HCT116 (cell line): ENCODE measurements around the gene SEMA3C. TPM values are rescaled to one million over a fixed set of nuclear protein-coding genes. Genes with fewer than 3 reads are reported as not detected.

Experiments
- ATAC-seq: fragments of 200-7000 bp; cut with Tn5 transposase; 2 replicates; pipeline ENCODE4 v1.9.1; 2020; ENCODE audit warnings: mild to moderate bottlenecking, moderate library complexity
- BruUV-seq: library from RNA; stranded (reverse); fragments of 400-500 nt; replicated peaks from 2 replicates; lab custom pipeline; 2021; lab: Mats Ljungman, UMichigan
- CTCF ChIA-PET: fragments of 300-600 bp; sonication (Branson Sonifier 250); formaldehyde crosslinking; loops from one replicate; lab custom pipeline; 2021; ENCODE audit warnings: antibody characterized with exemption; lab: Charles Lee
- POLR2A ChIA-PET: fragments of 300-600, 350-600 bp; sonication (Branson Sonifier 250); formaldehyde crosslinking; loops from one replicate; lab custom pipeline; 2021; ENCODE audit warnings: antibody characterized with exemption; lab: Charles Lee
- RAD21 ChIA-PET, 2 experiments: fragments of 300-600 bp; sonication (Branson Sonifier 250); formaldehyde crosslinking; loops; one replicate each; lab custom pipeline; 2023; ENCODE audit warnings: low total read pairs in 2 of 2; ENCODE audit not compliant: uncharacterized antibody in 2 of 2, unreplicated experiment in 2 of 2, low non-redundant PET in 1 of 2; lab: Charles Lee
- DNase-seq: peaks from one replicate; pipeline ENCODE4 v3.0.0-alpha.2; 2010; ENCODE audit warnings: low read depth, low spot score
- H2AFZ ChIP-seq: fragments of 200-600 bp; shearing (Covaris generic), sonication (generic); 2 replicates; pipeline ENCODE4 v1.6.1; 2017; ENCODE audit warnings: low read depth, mixed run types, mixed read lengths, antibody characterized with exemption, low read length; ENCODE audit not compliant: poor library complexity, severe bottlenecking
- H3K27ac ChIP-seq: 2 replicates; pipeline ENCODE4 v1.5.1; 2012; ENCODE audit warnings: low read depth, low read length
- H3K27me3 ChIP-seq: fragments of 200-600 bp; sonication (generic); 2 replicates; pipeline ENCODE4 v1.6.1; 2016; ENCODE audit warnings: mixed run types, low read length, mixed read lengths; ENCODE audit not compliant: insufficient read depth
- H3K36me3 ChIP-seq, 2 experiments: fragments of 200-500 bp in 1 of 2; fragments of 200-600 bp in 1 of 2; sonication (Bioruptor generic) in 1 of 2; sonication (generic) in 1 of 2; 2 replicates each; pipeline versions ENCODE4 v1.5.1 to v1.6.1; 2014 to 2016; ENCODE audit warnings: low read length in 2 of 2, inconsistent platforms in 1 of 2, mixed read lengths in 1 of 2, mixed run types in 1 of 2; ENCODE audit not compliant: insufficient read depth in 2 of 2, control insufficient read depth in 1 of 2
- H3K4me1 ChIP-seq, 2 experiments: fragments of 200-600 bp in 1 of 2; sonication (generic) in 1 of 2; 2 replicates each; pipeline versions ENCODE4 v1.5.1 to v1.6.1; 2012 to 2017; ENCODE audit warnings: low read length in 2 of 2, inconsistent platforms in 1 of 2, mild to moderate bottlenecking in 1 of 2, mixed read lengths in 1 of 2, mixed run types in 1 of 2, moderate library complexity in 1 of 2; ENCODE audit not compliant: insufficient read depth in 2 of 2, control insufficient read depth in 1 of 2
- H3K4me2 ChIP-seq: fragments of 200-600 bp; sonication (generic); 2 replicates; pipeline ENCODE4 v1.6.1; 2017; ENCODE audit warnings: mixed run types, low read length, mixed read lengths
- H3K4me3 ChIP-seq, 2 experiments: fragments of 200-600 bp in 1 of 2; sonication (generic) in 1 of 2; replicated peaks in 1 of 2; 2 replicates each; pipeline ENCODE4 v1.5.1; 2011 to 2016; ENCODE audit warnings: low read length in 2 of 2, control low read depth in 1 of 2, low read depth in 1 of 2, mild to moderate bottlenecking in 1 of 2, mixed read lengths in 1 of 2, mixed run types in 1 of 2
- H3K79me2 ChIP-seq: fragments of 200-600 bp; sonication (generic); 2 replicates; pipeline ENCODE4 v1.6.1; 2017; ENCODE audit warnings: mild to moderate bottlenecking, mixed run types, low read length, moderate library complexity, mixed read lengths; ENCODE audit not compliant: insufficient read depth
- H3K9ac ChIP-seq: fragments of 200-600 bp; sonication (generic); 2 replicates; pipeline ENCODE4 v1.6.1; 2016; ENCODE audit warnings: low read length, mixed read lengths
- H3K9me2 ChIP-seq: fragments of 200-600 bp; sonication (generic), shearing (Covaris generic); 2 replicates; pipeline ENCODE4 v1.6.1; 2017; ENCODE audit warnings: mixed run types, mild to moderate bottlenecking, moderate library complexity; ENCODE audit not compliant: insufficient read depth
- H3K9me3 ChIP-seq, 2 experiments: fragments of 200-500 bp in 1 of 2; fragments of 200-600 bp in 1 of 2; sonication (Bioruptor generic) in 1 of 2; sonication (generic) in 1 of 2; 2 replicates each; pipeline ENCODE4 v1.6.1; 2014 to 2017; ENCODE audit warnings: low read length in 2 of 2, mixed read lengths in 2 of 2, inconsistent platforms in 1 of 2, low read depth in 1 of 2, mild to moderate bottlenecking in 1 of 2, mixed run types in 1 of 2, moderate library complexity in 1 of 2; ENCODE audit not compliant: control insufficient read depth in 1 of 2, insufficient read depth in 1 of 2
- H4K20me1 ChIP-seq: fragments of 200-600 bp; sonication (generic), shearing (Covaris generic); 2 replicates; pipeline ENCODE4 v1.6.1; 2017; ENCODE audit warnings: mixed run types, mild to moderate bottlenecking, moderate library complexity; ENCODE audit not compliant: insufficient read depth
- CBX3 ChIP-seq: IDR thresholded peaks from 2 replicates; pipeline ENCODE4 v1.6.1; 2012; ENCODE audit warnings: low read depth
- JUND ChIP-seq: IDR thresholded peaks from 2 replicates; pipeline ENCODE4 v1.6.1; 2012
- ZNF274 ChIP-seq: fragments of 200-500 bp; sonication (Bioruptor generic); IDR thresholded peaks from 2 replicates; pipeline ENCODE4 v1.6.1; 2014; ENCODE audit warnings: mild to moderate bottlenecking, low read depth, low read length, inconsistent platforms
- intact Hi-C: fragments of 100-400 bp; cut with micrococcal nuclease; formaldehyde crosslinking; loops from 2 replicates; pipeline ENCODE4 v1.10.0; 2022
- total RNA-seq: library from RNA; stranded (reverse); gene quantifications from one replicate; pipeline ENCODE4 v1.2.1, GENCODE V29; 2021; ENCODE audit not compliant: unreplicated experiment
- TF ChIP-seq, protein P1 (sequence below): IDR thresholded peaks from 2 replicates; pipeline ENCODE4 v1.6.1; 2012
- TF ChIP-seq, protein P2 (sequence below), 3 experiments: fragments of 200-600 bp in 1 of 3; sonication (generic) in 1 of 3; IDR thresholded peaks in 2 of 3; conservative IDR thresholded peaks in 1 of 3; 2 replicates each; pipeline ENCODE4 v1.5.1; 2012 to 2017; ENCODE audit warnings: low read depth in 2 of 3, low read length in 2 of 3, antibody characterized with exemption in 1 of 3, borderline replicate concordance in 1 of 3, control low read depth in 1 of 3, mild to moderate bottlenecking in 1 of 3, mixed read lengths in 1 of 3, mixed run types in 1 of 3, moderate library complexity in 1 of 3; ENCODE audit not compliant: insufficient read depth in 1 of 3

Gene SEMA3C
- total RNA-seq, 1 experiment from 2014 or later: 25.3 TPM

DNA sequence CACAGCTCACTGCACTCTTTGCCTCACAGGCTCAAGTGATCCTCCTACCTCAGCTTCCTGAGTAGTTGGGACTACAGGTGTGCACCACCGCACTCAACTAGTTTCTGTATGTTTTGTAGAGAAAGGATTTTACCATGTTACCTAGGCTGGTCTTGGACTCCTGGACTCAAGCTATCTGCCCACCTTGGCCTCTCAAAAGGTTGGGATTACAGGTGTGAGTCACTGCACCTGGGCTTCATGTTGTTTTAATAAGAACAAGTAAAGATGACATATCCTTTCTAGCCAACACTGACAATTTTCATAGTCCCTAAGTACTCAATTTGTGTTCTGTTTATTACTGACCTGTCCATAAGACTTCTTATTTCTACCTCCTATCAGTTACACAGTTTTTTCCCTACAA, 16.8 kb downstream of the SEMA3C start:
- no peaks in the 10 kb centered on the region for H3K36me3 ChIP-seq
- peaks cover 28 to 41% of the 10 kb centered on the region in 2 experiments for H3K4me1 ChIP-seq
- H3K9ac ChIP-seq: no peak overlapping the region
- no peaks in the 10 kb centered on the region for H3K27me3 ChIP-seq
- no peaks in the 10 kb centered on the region for H3K79me2 ChIP-seq
- H3K9me3 ChIP-seq: no peaks in the 10 kb centered on the region
- BruUV-seq: no TSS peak
- no peaks in the 10 kb centered on the region for H4K20me1 ChIP-seq
- CTCF ChIA-PET: no interaction called here
- TF ChIP-seq CBX3 (peak; percentile 17; the same call in 1 of the 2 replicates), ZNF274 (no peak), JUND (no peak)
- TF ChIP-seq, protein P1, sequence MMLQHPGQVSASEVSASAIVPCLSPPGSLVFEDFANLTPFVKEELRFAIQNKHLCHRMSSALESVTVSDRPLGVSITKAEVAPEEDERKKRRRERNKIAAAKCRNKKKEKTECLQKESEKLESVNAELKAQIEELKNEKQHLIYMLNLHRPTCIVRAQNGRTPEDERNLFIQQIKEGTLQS: no peak
- TF ChIP-seq, protein P2, sequence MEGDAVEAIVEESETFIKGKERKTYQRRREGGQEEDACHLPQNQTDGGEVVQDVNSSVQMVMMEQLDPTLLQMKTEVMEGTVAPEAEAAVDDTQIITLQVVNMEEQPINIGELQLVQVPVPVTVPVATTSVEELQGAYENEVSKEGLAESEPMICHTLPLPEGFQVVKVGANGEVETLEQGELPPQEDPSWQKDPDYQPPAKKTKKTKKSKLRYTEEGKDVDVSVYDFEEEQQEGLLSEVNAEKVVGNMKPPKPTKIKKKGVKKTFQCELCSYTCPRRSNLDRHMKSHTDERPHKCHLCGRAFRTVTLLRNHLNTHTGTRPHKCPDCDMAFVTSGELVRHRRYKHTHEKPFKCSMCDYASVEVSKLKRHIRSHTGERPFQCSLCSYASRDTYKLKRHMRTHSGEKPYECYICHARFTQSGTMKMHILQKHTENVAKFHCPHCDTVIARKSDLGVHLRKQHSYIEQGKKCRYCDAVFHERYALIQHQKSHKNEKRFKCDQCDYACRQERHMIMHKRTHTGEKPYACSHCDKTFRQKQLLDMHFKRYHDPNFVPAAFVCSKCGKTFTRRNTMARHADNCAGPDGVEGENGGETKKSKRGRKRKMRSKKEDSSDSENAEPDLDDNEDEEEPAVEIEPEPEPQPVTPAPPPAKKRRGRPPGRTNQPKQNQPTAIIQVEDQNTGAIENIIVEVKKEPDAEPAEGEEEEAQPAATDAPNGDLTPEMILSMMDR (IDR thresholded peaks at IDR 0.05 in 2 of 3, conservative IDR thresholded peaks at IDR 0.05 in 1 of 3; ENCODE audit: borderline replicate concordance in 1 of 3, insufficient read depth in 1 of 3, low read depth in 2 of 3, low read length in 2 of 3): no peak
- TF ChIP-seq, all 23 proteins: peak for 1
- intact Hi-C loops: loop anchor here (10.0 kb wide), 1 partner anchor 177 kb away; no protein-coding TSS in a partner anchor
- ChIA-PET RAD21 (no interaction called here), POLR2A (interaction anchor here (1.1 kb wide), 1 partner anchor 17 kb away, joined by 4 read pairs; the partner anchor contains the start of gene SEMA3C)
- H3K4me3 ChIP-seq: no peak overlapping the region
- peak overlapping the region; percentile 31 for H3K4me2 ChIP-seq
- no peak overlapping the region for H2AFZ ChIP-seq
- H3K9me2 ChIP-seq: no peaks in the 10 kb centered on the region
- DNase-seq: no peak
- ATAC-seq: no peak
- H3K27ac ChIP-seq: no peak overlapping the region
